Prostate gland (tissue), 2 donors: ENCODE measurements around the gene MVB12B. TPM values are rescaled to one million over a fixed set of nuclear protein-coding genes. Genes with fewer than 3 reads are reported as not detected.
"Not testable (repeated sequence)": the region's sequence is repeated elsewhere in the genome, so short reads cannot be mapped to it uniquely, and the experiment has no call there.

Source experiments
- DNase-seq: peaks from one replicate; pipeline ENCODE4 v3.0.0-alpha.2; 2019; ENCODE audit warnings: low spot score
- H3K27ac ChIP-seq, 2 donors: fragments of 200-600 bp; sonication (generic); 2 replicates each; pipeline ENCODE4 v1.5.1; 2017 to 2019
- H3K27me3 ChIP-seq: fragments of 200-600 bp; sonication (generic); replicated peaks from 2 replicates; pipeline ENCODE4 v1.5.1; 2019; ENCODE audit not compliant: insufficient read depth
- H3K36me3 ChIP-seq, 2 donors: fragments of 200-600 bp; sonication (generic); 1 replicate in 1 of 2; 2 replicates in 1 of 2; pipeline versions ENCODE4 v1.5.1 to v1.8.1; 2017 to 2019
- H3K4me1 ChIP-seq: fragments of 200-600 bp; sonication (generic); replicated peaks from 2 replicates; pipeline ENCODE4 v1.5.1; 2019
- H3K4me3 ChIP-seq, 2 donors: fragments of 200-600 bp; sonication (generic); 2 replicates each; pipeline ENCODE4 v1.5.1; 2017 to 2019
- H3K9me3 ChIP-seq: fragments of 200-600 bp; sonication (generic); 2 replicates; pipeline ENCODE4 v1.5.1; 2017
- POLR2A ChIP-seq: fragments of 450-650 bp; IDR thresholded peaks from one replicate; pipeline ENCODE4 v1.6.1; 2016; ENCODE audit warnings: antibody characterized with exemption, mild to moderate bottlenecking
- POLR2AphosphoS5 ChIP-seq: sonication (generic); formaldehyde crosslinking; IDR thresholded peaks from one replicate; pipeline ENCODE4 v1.6.1; 2017; ENCODE audit warnings: antibody characterized with exemption
- WGBS: methylation state at CpG from one replicate; pipeline ENCODE4 v1.1.5; 2018; 5-methylcytosine and 5-hydroxymethylcytosine counted together
- intact Hi-C: fragments of 100-400 bp; cut with DNase I; formaldehyde crosslinking; loops from one replicate; pipeline ENCODE4 v1.14.2; 2022
- total RNA-seq, 2 donors: library from RNA; depleted of rRNA; stranded (reverse); fragments of >200 nt; gene quantifications; one replicate each; pipeline ENCODE4 v1.1.0, GENCODE V29; 2016
- TF ChIP-seq, protein P1 (sequence below), 4 experiments: fragments of 200-600 bp in 2 of 4; fragments of 450-650 bp in 2 of 4; sonication (generic) in 2 of 4; IDR thresholded peaks; 1 replicate in 3 of 4; 2 replicates in 1 of 4; pipeline ENCODE4 v1.5.1; 2016 to 2019; ENCODE audit warnings: antibody characterized with exemption in 4 of 4, mild to moderate bottlenecking in 2 of 4, moderate library complexity in 2 of 4

The MVB12B gene
- total RNA-seq, 2 donors from 2014 or later: 17.3 to 28.4 TPM

DNA sequence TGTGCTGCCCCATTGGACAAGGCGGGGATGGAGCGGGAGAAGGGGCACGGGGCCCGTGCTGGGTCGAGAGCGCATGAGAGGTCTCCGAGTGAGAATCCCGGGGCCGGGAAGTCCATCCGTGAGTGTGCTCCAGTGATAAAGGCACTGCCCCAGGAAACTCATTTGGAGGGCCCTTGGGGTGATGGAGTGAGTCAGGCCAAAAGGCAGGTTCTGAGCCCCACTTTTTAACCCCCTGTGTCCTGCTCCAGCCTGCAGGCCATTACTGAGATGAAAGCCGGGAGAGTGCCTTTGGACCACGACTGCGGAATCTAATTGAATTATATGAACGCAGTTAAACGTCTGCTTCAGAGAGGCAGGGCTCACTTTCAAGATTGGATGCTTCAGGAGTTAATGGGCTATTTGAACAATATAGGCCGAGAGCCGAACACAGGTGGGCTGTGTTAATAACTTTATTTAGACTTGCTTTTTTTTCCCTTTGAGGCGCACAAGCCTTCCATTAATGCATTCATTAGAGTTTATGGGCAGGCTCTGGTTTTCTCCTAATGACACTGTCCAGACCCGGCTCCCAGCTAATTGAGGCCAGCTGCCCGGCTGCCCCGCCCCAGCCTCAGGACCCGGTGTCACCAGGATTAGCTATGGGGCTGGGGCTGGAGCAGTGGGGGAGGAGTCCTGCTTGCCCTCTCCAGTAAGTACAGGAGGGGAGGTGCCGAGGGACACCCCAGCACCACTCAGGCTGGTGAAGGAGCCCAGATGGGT, 208.0 kb downstream of the MVB12B start:
- Histone ChIP-seq H3K4me1 (no peaks in the 10 kb centered on the region), H3K4me3 (no peak overlapping the region), H3K9me3 (no peaks in the 10 kb centered on the region), H3K27me3 (peaks cover 3% of the 10 kb centered on the region), H3K36me3 (no peaks in the 10 kb centered on the region), H3K27ac (no peak overlapping the region)
- no peak for DNase-seq
- intact Hi-C loops: loop anchor here (10.0 kb wide), 1 partner anchor 60 kb away; no protein-coding TSS in a partner anchor
- TF ChIP-seq POLR2AphosphoS5 (no peak), POLR2A (no peak)
- TF ChIP-seq, protein P1, sequence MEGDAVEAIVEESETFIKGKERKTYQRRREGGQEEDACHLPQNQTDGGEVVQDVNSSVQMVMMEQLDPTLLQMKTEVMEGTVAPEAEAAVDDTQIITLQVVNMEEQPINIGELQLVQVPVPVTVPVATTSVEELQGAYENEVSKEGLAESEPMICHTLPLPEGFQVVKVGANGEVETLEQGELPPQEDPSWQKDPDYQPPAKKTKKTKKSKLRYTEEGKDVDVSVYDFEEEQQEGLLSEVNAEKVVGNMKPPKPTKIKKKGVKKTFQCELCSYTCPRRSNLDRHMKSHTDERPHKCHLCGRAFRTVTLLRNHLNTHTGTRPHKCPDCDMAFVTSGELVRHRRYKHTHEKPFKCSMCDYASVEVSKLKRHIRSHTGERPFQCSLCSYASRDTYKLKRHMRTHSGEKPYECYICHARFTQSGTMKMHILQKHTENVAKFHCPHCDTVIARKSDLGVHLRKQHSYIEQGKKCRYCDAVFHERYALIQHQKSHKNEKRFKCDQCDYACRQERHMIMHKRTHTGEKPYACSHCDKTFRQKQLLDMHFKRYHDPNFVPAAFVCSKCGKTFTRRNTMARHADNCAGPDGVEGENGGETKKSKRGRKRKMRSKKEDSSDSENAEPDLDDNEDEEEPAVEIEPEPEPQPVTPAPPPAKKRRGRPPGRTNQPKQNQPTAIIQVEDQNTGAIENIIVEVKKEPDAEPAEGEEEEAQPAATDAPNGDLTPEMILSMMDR (IDR thresholded peaks at IDR 0.05): no peak
- WGBS: 58% methylated on average over 23 of the region's 23 CpGs

DNA sequence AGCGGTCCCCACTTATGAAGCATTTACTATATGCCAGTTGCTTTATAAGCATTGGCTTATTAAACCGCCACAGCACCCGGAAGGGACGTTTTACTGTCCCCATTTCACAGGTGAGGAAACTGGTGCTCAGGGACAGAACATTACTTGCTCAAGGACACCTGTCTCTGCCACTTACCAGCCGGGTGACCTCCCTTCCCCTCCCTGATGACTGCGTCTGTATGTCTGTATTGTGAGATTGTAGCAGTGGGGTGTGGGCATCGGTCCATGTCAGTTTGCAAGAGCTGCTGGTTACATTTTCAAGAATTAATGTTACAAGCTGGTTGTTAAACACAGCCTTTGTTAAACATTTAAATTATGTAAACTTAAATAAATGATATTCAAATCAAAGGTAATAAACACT, 209.5 kb downstream of the MVB12B start:
- 88% methylated on average over 7 of the region's 7 CpGs for WGBS

DNA sequence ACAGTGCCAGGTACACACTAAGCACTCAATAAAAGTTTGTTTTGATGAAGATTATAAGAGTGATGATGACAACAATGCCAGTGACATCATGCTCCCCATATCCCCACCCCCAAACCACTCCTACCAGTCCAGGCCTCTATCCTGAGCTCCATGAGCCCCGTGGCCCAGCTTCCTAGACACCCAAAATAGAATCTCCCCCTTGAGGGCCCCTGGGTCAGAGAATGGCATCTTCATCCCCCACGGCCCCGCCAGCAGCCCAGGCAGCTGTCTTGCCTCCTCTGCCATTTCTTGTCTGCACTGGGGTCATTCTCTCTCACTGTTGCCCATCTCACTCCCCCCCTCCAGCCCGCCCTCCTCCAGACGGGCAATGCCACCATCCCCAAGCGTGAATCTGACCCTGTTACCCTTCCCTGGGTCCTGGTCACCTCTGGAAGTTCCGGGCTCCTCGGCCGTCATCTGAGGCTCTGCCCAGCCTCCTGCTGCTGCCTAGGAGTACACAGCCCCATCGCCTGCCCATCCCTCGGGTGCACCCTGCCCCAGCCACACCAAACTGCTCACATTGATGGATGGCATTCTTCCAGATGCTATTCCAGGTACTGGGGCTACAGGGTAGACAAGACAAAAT, 210.3 kb downstream of the MVB12B start:
- no peak overlapping the region for H3K4me3 ChIP-seq
- H3K9me3 ChIP-seq: no peaks in the 10 kb centered on the region
- peaks cover 3% of the 10 kb centered on the region for H3K27me3 ChIP-seq
- WGBS: 84% methylated on average over 11 of the region's 11 CpGs
- H3K4me1 ChIP-seq: no peaks in the 10 kb centered on the region
- H3K27ac ChIP-seq: no peak overlapping the region
- TF ChIP-seq POLR2AphosphoS5 (no peak), POLR2A (no peak)
- TF ChIP-seq, protein P1 (IDR thresholded peaks at IDR 0.05): no peak
- intact Hi-C loops: loop anchor here (10.0 kb wide), 1 partner anchor 58 kb away; no protein-coding TSS in a partner anchor
- no peak for DNase-seq
- no peaks in the 10 kb centered on the region for H3K36me3 ChIP-seq

More for the DNA sequence above, 209.5 kb downstream of the MVB12B start:
- intact Hi-C loops: loop anchor here (10.0 kb wide), 1 partner anchor 59 kb away; no protein-coding TSS in a partner anchor
- Histone ChIP-seq H3K9me3 (no peaks in the 10 kb centered on the region), H3K27me3 (peaks cover 3% of the 10 kb centered on the region), H3K4me3 (no peak overlapping the region), H3K4me1 (no peaks in the 10 kb centered on the region), H3K27ac (no peak overlapping the region), H3K36me3 (no peaks in the 10 kb centered on the region)
- TF ChIP-seq, protein P1 (IDR thresholded peaks at IDR 0.05): no peak
- TF ChIP-seq POLR2AphosphoS5 (no peak), POLR2A (no peak)
- DNase-seq: no peak

DNA sequence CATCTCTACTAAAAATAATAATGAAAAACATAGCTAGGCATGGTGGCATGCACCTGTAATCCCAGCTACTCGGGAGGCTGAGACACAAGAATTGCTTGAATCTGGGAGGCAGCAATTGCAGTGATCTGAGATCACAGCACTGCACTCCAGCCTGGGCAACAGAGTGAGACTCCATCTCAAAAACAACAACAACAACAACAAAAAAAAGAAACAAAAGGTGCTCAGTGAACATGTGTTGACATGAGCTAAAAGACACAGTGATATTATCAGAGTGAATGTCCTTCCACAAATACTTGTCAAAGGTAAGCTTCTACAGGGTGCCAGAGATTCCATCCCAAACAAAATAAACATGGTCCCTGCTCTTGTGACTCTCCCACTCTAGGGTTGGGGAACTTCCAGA, 211.9 kb downstream of the MVB12B start:
- 93% methylated on average over 1 of the region's 1 CpG for WGBS
- intact Hi-C loops: loop anchor here (10.0 kb wide), 1 partner anchor 56 kb away; no protein-coding TSS in a partner anchor
- H3K9me3 ChIP-seq: no peaks in the 10 kb centered on the region
- H3K27me3 ChIP-seq: peaks cover 3% of the 10 kb centered on the region
- no peaks in the 10 kb centered on the region for H3K4me1 ChIP-seq
- DNase-seq: no peak
- no peaks in the 10 kb centered on the region for H3K36me3 ChIP-seq
- no peak overlapping the region for H3K4me3 ChIP-seq
- TF ChIP-seq POLR2A (no peak), POLR2AphosphoS5 (no peak)
- TF ChIP-seq, protein P1 (IDR thresholded peaks at IDR 0.05): no peak
- H3K27ac ChIP-seq: no peak overlapping the region

DNA sequence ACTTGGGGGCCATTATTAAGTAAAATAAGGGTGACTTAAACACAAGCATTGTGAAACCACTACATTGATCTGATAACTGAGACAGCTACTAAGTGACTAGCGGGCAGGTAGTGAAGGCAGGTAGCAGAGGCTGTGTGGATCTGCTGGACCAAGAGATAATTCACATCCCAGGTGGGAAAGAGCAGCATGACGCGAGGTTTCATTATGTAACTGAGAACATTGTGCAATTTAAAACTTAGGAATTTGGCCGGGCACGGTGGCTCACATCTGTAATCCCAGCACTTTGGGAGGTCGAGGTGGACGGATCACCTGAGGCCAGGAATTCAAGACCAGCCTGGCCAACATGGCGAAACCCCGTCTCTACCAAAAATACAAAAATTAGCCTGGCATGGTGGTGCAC, 213.8 kb downstream of the MVB12B start:
- DNase-seq, H3K9me3 ChIP-seq, intact Hi-C loops, H3K36me3 ChIP-seq, H3K4me3 ChIP-seq, H3K27me3 ChIP-seq, H3K27ac ChIP-seq, H3K4me1 ChIP-seq: not testable (repeated sequence)
- 75% methylated on average over 9 of the region's 9 CpGs for WGBS
